Caco-2 (cell line): ENCODE data around the gene PPFIBP2. TPM values are rescaled to one million over a fixed set of nuclear protein-coding genes. Genes with fewer than 3 reads are reported as not detected.

Source experiments
- BruUV-seq: library from RNA; stranded (reverse); fragments of 400-500 nt; replicated peaks from 2 replicates; lab custom pipeline; 2021; lab: Mats Ljungman, UMichigan
- CTCF ChIA-PET: fragments of 300-600 bp; sonication (Branson Sonifier 250); formaldehyde crosslinking; loops from one replicate; lab custom pipeline; 2022; ENCODE audit warnings: antibody characterized with exemption; lab: Charles Lee
- POLR2A ChIA-PET: fragments of 300-600 bp; sonication (Branson Sonifier 250); formaldehyde crosslinking; loops from one replicate; lab custom pipeline; 2022; ENCODE audit warnings: antibody characterized with exemption; lab: Charles Lee
- DNase-seq, 2 experiments: peaks; one replicate each; pipeline versions ENCODE4 v3.0.0 to v3.0.0-alpha.2; 2020 to 2022
- H3K27me3 ChIP-seq: replicated peaks from 2 replicates; pipeline ENCODE4 v1.6.0; 2011; ENCODE audit warnings: low read length; ENCODE audit not compliant: control insufficient read depth, insufficient read depth
- H3K36me3 ChIP-seq: 2 replicates; pipeline ENCODE4 v1.5.1; 2011; ENCODE audit warnings: low read length; ENCODE audit not compliant: control insufficient read depth, insufficient read depth
- H3K4me1 ChIP-seq: fragments of 250-450 bp; sonication (Bioruptor Pico); 2 replicates; pipeline ENCODE4 v1.5.1; 2020; ENCODE audit warnings: mild to moderate bottlenecking
- H3K4me3 ChIP-seq: 2 replicates; pipeline ENCODE4 v1.5.1; 2011; ENCODE audit warnings: low read depth, mild to moderate bottlenecking, control low read depth, low read length
- H3K9me3 ChIP-seq: fragments of 250-450 bp; sonication (Bioruptor Pico); 2 replicates; pipeline ENCODE4 v1.5.1; 2020; ENCODE audit warnings: mild to moderate bottlenecking, moderate library complexity
- H3K27ac Mint-ChIP-seq: one replicate; pipeline ENCODE4 v1.8.0; 2022; ENCODE audit warnings: mixed read lengths; ENCODE audit not compliant: unreplicated experiment
- H3K27me3 Mint-ChIP-seq: one replicate; pipeline ENCODE4 v1.8.0; 2022; ENCODE audit warnings: mixed read lengths; ENCODE audit not compliant: insufficient read depth, unreplicated experiment
- H3K36me3 Mint-ChIP-seq: one replicate; pipeline ENCODE4 v1.8.0; 2022; ENCODE audit warnings: mild to moderate bottlenecking, mixed read lengths; ENCODE audit not compliant: insufficient read depth, unreplicated experiment
- H3K4me1 Mint-ChIP-seq: one replicate; pipeline ENCODE4 v1.8.0; 2022; ENCODE audit warnings: low read depth, mixed read lengths; ENCODE audit not compliant: unreplicated experiment
- H3K4me3 Mint-ChIP-seq: one replicate; pipeline ENCODE4 v1.8.0; 2022; ENCODE audit warnings: mild to moderate bottlenecking, moderate library complexity, mixed read lengths; ENCODE audit not compliant: unreplicated experiment
- H3K9me3 Mint-ChIP-seq: one replicate; pipeline ENCODE4 v1.8.0; 2022; ENCODE audit warnings: mixed read lengths; ENCODE audit not compliant: unreplicated experiment
- intact Hi-C: fragments of 100-400 bp; cut with micrococcal nuclease; formaldehyde crosslinking; loops from one replicate; pipeline ENCODE4 v1.10.0; 2022; ENCODE audit not compliant: unreplicated experiment
- total RNA-seq: library from RNA; stranded (reverse); gene quantifications from 2 replicates; pipeline ENCODE4 v1.2.3, GENCODE V29; 2022
- TF ChIP-seq, protein P1 (sequence below), 2 experiments: fragments of 200-600 bp in 1 of 2; IDR thresholded peaks; 1 replicate in 1 of 2; 2 replicates in 1 of 2; pipeline versions ENCODE4 v1.5.1 to v1.8.0; 2011 to 2022; ENCODE audit warnings: antibody characterized with exemption in 1 of 2, control low read depth in 1 of 2, inconsistent platforms in 1 of 2, low read depth in 1 of 2, low read length in 1 of 2, mild to moderate bottlenecking in 1 of 2, moderate library complexity in 1 of 2; ENCODE audit not compliant: insufficient read depth in 1 of 2, severe bottlenecking in 1 of 2, unreplicated experiment in 1 of 2

The PPFIBP2 gene
- total RNA-seq, 1 experiment from 2014 or later: 72.5 TPM

DNA sequence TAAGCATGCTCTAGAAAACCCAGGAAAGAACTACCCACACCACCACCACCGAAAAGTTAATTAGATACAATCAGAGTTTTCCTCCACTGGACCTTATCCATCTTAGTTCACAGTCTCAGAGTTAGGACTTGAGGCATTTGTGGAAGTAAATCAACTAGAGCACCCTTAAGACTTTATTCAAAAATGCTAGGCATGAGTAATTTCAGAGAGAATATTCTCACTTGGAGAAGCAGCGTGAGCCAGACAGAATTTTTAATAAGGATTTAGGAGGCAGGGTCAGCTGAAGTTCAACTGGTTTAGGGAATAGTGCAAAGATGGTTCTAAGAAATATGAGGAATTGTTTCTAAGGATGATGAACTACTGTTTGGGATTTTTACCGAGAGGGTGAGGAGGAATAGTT, 29.7 kb upstream of the PPFIBP2 start:
- Mint-ChIP-seq H3K27ac (no peak overlapping the region), H3K9me3 (no peaks in the 10 kb centered on the region), H3K27me3 (no peaks in the 10 kb centered on the region), H3K4me1 (peaks cover 13% of the 10 kb centered on the region), H3K36me3 (no peaks in the 10 kb centered on the region), H3K4me3 (no peak overlapping the region)
- Histone ChIP-seq H3K36me3 (no peaks in the 10 kb centered on the region), H3K4me3 (no peak overlapping the region), H3K4me1 (peaks cover 21% of the 10 kb centered on the region), H3K9me3 (no peaks in the 10 kb centered on the region), H3K27me3 (no peaks in the 10 kb centered on the region)
- BruUV-seq: no TSS peak
- intact Hi-C loops: loop anchor here (2.0 kb wide), 1 partner anchor 55 kb away; no protein-coding TSS in a partner anchor
- TF ChIP-seq, protein P1, sequence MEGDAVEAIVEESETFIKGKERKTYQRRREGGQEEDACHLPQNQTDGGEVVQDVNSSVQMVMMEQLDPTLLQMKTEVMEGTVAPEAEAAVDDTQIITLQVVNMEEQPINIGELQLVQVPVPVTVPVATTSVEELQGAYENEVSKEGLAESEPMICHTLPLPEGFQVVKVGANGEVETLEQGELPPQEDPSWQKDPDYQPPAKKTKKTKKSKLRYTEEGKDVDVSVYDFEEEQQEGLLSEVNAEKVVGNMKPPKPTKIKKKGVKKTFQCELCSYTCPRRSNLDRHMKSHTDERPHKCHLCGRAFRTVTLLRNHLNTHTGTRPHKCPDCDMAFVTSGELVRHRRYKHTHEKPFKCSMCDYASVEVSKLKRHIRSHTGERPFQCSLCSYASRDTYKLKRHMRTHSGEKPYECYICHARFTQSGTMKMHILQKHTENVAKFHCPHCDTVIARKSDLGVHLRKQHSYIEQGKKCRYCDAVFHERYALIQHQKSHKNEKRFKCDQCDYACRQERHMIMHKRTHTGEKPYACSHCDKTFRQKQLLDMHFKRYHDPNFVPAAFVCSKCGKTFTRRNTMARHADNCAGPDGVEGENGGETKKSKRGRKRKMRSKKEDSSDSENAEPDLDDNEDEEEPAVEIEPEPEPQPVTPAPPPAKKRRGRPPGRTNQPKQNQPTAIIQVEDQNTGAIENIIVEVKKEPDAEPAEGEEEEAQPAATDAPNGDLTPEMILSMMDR (IDR thresholded peaks at IDR 0.05; ENCODE audit: insufficient read depth in 1 of 2, low read depth in 1 of 2, low read length in 1 of 2, severe bottlenecking in 1 of 2, unreplicated experiment in 1 of 2): no peak
- CTCF ChIA-PET: no interaction called here
- POLR2A ChIA-PET: no interaction called here
- no peak for DNase-seq

DNA sequence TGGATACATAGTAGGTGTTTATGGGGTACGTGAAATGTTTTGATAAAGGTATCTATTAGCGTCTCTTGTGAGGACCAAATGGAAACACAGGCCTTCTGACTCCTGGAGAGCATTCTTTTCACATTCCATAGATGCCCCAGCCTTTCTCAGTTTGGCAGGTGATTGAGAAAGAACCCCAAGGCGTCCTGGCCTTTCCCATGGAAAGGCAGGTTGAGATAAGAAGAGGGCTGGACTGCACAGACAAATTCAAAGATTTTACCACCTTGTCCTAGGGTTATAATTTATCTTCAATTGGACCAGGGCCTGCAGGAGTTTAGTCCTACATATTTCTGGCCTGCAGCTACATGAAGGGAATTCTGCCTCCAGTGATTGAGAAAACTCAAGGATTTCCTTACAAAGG, 29.2 kb upstream of the PPFIBP2 start:
- H3K27ac Mint-ChIP-seq: no peak overlapping the region
- no peaks in the 10 kb centered on the region for H3K27me3 Mint-ChIP-seq
- TF ChIP-seq, protein P1 (IDR thresholded peaks at IDR 0.05; ENCODE audit: insufficient read depth in 1 of 2, low read depth in 1 of 2, low read length in 1 of 2, severe bottlenecking in 1 of 2, unreplicated experiment in 1 of 2): no peak
- H3K4me3 Mint-ChIP-seq: no peak overlapping the region
- no peaks in the 10 kb centered on the region for H3K27me3 ChIP-seq
- ChIA-PET POLR2A (no interaction called here), CTCF (no interaction called here)
- no peaks in the 10 kb centered on the region for H3K9me3 ChIP-seq
- H3K4me1 ChIP-seq: peaks cover 21% of the 10 kb centered on the region
- peaks cover 13% of the 10 kb centered on the region for H3K4me1 Mint-ChIP-seq
- H3K4me3 ChIP-seq: no peak overlapping the region
- intact Hi-C loops: loop anchor here (2.0 kb wide), 1 partner anchor 54 kb away; no protein-coding TSS in a partner anchor
- DNase-seq: peak; percentile 54 to 66
- no peaks in the 10 kb centered on the region for H3K9me3 Mint-ChIP-seq
- H3K36me3 Mint-ChIP-seq: no peaks in the 10 kb centered on the region
- H3K36me3 ChIP-seq: no peaks in the 10 kb centered on the region
- BruUV-seq: no TSS peak

DNA sequence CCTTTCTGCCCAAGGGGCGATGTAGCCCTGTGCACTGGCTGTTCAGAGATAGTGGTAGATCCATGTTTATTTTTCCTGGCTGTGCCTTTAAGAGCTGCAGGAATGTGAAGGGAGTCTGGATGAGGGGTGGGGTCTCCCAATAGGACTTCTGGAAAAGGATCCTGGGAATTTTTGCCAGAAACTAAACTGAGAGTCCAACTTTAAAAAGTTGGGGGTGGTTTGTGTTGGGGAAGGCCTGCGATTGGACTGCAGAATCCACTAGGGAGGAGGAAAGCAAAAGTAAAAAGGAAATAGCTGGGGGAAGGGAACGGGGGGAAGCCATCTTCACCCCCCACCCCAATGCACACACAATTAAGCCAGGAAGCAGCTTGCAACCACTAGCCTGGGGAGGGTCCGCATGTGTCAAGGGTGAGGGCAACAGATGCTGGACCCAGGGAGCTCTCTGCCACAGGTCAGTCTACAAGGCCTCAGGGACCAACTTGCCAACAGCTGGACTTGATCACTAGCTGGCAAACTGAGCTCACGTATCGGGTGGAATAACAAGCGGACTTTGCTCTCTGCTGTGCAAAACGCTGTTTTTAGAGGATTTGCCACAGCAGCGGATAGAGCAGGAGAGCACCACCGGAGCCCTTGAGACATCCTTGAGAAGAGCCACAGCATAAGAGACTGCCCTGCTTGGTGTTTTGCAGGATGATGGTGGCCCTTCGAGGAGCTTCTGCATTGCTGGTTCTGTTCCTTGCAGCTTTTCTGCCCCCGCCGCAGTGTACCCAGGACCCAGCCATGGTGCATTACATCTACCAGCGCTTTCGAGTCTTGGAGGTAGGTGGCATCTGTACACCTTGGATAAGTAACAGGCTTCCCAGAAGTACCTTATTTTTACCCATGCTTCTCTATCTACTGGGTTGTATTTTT, 28.4 kb upstream of the PPFIBP2 start, which contains the start of gene OLFML1:
OLFML1 (plus strand) TSS at position 321 of the 912 bp plus-strand sequence; CDS start at position 691, 370 bp downstream.
- TF ChIP-seq, protein P1 (IDR thresholded peaks at IDR 0.05; ENCODE audit: insufficient read depth in 1 of 2, low read depth in 1 of 2, low read length in 1 of 2, severe bottlenecking in 1 of 2, unreplicated experiment in 1 of 2): no peak
- Histone ChIP-seq H3K27me3 (no peaks in the 10 kb centered on the region), H3K36me3 (no peaks in the 10 kb centered on the region), H3K4me3 (no peak within 1 kb of the TSS), H3K9me3 (no peaks in the 10 kb centered on the region), H3K4me1 (peaks cover 21% of the 10 kb centered on the region)
- Mint-ChIP-seq H3K27ac (peak within 1 kb of the TSS; percentile 39), H3K36me3 (no peaks in the 10 kb centered on the region), H3K4me3 (peak within 1 kb of the TSS; percentile 65), H3K9me3 (no peaks in the 10 kb centered on the region), H3K4me1 (peaks cover 13% of the 10 kb centered on the region), H3K27me3 (no peaks in the 10 kb centered on the region)
- no TSS peak for BruUV-seq
- DNase-seq: no peak
- intact Hi-C loops: loop anchor here (2.0 kb wide), 1 partner anchor 53 kb away; no protein-coding TSS in a partner anchor
- ChIA-PET CTCF (no interaction called here), POLR2A (no interaction called here)
